Measurements from ENCODE around the gene GMPPA.

GMPPA gene

DNA sequence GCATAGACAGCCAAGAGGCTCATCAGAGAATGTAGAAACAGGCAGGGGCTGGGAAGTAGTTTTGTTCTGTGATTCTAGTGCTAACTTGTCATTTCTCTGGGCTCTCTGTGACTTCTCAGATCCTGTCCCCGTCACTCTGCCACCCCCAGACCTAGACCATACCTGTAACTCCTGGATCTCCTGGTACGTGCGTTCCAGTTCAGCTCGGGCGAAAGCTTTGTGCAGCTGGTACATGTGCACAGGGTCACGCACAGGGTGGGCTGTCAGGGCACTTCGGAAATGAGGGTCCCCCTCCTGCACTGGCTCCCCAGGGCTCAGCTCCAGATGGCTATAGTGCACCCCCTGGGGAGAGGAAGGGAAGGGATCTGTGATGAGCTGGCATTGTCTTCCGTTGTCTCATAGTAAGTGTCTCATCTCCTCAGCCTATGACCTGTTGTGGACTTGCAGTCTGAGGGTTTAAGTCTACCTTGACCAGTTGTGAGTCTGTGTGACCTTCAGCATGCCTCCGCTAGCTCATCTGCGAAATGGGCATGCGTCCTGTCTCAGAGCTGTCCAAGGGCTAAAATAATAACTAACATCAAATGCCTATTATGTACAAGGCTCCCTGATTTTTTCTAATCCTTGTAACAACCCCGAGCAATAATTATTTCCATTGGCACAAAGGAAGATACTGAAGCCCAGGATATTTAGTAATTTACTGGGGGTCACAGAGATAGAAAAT lies 42.3 kb downstream of the GMPPA start:
- no peak for DNase-seq

DNA sequence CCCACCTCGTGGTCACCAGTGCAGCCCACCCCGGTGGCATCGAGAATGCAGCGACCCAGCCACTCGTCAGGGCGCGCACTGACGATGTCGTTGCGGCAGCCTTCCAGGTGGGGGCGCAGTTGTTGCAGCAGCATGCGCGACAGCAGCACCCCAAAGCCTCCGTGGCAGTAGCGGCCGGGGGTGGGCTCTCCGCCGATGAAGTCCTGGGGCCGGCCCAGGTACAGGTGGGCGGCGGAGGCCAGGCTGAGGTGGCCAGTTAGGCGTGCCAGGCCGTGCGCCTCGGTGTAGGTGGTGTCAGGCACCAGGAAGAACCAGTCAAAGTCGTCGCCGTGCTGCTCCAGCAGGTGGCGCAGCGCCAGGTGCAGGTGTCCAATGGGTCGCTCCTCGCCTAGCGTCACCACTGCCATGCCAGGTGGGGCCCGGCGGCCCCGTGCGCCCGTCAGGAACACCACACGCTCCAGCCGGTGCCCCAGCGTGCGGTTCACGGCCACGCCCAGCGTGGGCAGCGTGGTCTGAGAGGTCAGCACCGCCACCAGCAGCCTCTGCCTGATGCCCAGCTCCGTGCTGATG lies 43.0 kb downstream of the GMPPA start:
- peak; percentile 72 to 85 (median 78) for DNase-seq

DNA sequence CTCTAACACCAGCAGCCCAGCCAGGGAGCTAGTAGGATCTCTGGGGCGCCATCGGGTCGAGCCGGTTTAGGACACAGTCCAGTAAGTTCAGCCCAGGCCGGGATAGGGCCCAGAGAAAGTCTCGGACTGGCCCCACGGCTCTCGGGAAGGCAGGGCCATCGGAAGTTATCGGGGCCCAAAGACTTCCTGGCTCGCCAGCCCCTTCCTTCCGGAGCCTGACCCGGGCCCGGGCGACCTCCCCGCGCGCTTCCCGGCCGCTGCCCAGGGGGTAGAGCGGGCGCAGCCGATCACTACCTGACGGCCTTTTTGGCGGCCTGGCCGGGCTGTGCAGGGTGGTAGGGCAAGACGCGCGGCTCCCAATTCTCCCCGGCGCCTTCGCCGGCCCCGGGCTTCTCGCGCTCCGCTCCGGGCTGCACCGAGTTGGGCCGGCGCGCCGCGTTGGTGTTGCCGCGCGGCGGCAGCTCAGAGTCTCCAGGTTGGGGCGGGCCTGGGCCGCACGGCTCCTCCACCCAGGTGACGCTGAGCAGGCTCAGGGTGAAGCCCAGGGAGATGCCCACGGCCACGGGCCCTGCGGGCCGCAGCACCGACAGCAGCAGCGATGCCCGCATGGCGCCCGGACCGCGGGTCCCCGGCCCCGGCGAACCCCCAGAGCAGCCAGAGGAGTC lies 44.4 kb downstream of the GMPPA start:
- DNase-seq: peak in 1 of 3 donors; percentile 40

DNA sequence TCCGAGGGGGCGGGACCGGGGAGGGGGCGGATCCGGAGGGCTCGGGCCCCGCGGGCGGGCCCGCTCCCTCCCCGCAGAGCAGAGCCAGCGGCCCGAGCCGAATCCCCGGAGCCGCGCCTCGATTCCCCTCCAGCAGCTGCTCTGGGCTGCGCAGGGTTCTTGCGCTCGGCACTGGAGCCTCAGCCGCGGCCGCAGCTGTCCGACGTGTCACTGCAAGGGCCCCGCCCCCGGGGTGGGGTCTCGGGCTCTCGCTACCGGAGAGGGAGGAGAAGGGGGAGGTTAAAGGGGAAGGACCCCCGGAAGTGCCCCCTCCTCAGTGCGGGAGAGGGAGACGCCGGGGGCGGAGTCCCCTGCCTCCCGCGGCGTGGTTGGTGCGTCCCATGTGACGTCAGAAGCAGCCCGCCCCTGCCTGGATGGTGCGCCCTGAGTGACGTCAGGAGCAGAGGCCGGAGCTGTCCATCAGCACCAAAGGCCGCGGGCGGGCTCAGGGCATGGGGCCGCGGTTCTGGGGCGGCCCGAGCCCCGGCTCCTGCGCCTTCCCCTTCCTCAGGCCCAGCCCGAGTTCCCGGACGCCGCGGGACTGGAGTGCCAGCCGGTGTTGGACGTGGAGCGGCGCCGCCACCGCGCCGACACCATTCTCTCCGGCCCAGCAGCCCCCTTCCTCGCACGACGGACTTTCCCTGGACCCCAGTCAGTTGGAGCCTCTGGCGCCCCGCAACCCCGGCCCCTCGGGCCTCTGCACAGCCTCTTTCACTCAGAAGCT lies 45.1 kb downstream of the GMPPA start, which contains the start of the genes CHPF and TMEM198:
Gene CHPF, minus strand, starts transcription at position 214 of the 763 bp plus-strand sequence. CDS start 271 bp downstream, outside the sequence.
Gene TMEM198, plus strand, starts transcription at position 433 of the 763 bp plus-strand sequence. CDS start 700 bp downstream, outside the sequence.
- peak; percentile 93 to 96 (median 96) for DNase-seq

DNA sequence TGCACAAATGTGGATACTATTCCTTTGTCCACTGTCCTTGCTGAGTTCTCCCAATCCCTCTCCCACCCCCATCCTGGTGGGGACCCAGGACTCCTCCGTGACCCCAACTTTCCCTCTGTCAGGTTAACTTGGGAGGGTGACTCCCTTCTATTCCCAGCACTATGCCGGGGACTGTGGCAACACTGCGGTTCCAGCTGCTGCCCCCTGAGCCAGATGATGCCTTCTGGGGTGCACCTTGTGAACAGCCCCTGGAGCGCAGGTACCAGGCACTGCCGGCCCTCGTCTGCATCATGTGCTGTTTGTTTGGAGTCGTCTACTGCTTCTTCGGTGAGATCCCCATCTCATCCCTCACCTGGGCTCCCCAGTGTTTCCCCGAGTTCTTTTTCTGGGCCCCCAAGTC lies 45.9 kb downstream of the GMPPA start:
- DNase-seq: no peak

DNA sequence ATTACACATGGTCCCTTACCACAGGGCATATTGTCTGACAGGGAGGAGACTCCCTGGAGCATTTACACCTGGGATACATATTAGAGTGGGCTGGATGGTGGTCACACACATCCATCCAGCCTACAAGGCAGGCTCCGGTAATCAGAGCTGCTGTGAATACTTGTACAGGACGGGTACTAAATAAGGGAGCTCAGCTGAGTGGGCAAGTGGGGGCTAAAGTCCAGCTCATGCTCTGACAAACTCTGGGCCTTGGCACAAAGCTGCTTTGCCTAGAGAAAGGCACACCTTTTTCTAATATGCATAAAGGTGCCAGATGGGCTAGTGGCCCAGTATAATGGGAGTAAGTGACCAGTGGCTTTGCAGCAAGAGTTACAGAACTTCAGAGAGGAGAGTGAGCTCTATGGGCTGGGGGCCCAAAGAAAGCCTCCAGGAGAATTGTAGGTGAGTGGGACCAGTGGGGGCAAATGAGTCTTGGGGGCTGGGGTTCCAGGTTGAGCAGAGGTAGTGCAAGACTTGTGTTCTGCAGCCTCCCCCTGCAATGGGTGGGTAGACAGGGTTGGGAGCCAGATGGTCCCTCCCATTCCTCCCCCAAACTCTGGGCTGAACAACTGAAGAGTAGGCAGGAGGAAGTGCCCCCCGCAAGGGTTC lies 46.7 kb downstream of the GMPPA start:
- DNase-seq: no peak

DNA sequence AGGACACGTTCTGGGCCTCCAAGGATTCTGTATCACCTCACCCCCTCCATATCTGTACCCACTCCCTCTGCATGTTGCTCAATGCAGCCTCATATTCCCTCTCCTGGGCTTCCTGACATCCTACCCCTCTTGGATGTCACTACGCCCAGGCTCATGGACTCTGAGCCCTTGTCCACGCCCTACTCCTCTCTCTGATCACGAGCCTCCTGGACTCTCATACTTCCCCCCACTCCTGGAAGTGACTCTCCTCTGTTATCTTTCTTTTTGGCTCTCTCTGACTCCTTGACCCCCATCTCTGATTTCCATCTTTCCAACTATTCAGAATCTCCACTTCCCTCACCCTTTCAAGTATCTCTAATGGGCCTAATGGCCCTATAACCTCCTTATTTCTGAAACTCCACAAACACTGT lies 47.3 kb downstream of the GMPPA start:
- no peak for DNase-seq

DNA sequence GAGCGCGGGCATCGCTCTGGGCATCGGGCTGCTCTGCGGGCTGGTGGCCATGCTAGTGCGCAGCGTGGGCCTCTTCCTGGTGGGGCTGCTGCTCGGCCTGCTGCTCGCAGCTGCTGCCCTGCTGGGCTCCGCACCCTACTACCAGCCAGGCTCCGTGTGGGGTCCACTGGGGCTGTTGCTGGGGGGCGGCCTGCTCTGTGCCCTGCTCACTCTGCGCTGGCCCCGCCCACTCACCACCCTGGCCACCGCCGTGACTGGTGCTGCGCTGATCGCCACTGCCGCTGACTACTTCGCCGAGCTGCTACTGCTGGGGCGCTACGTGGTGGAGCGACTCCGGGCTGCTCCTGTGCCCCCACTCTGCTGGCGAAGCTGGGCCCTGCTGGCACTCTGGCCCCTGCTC lies 48.9 kb downstream of the GMPPA start:
- no peak for DNase-seq

DNA sequence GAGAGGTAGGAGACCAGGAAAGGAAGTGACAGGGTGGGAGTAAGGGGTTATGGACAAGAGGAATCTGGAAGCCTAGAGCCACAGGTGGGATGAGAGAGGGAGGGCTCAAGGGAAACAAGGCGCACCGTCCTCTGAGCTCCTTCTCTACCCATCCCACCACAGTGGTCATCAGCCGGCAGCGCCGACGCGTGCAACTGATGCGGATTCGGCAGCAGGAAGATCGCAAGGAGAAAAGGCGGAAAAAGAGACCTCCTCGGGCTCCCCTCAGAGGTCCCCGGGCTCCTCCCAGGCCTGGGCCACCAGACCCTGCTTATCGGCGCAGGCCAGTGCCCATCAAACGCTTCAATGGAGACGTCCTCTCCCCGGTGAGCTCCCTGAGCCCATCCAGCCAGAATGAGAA lies 50.3 kb downstream of the GMPPA start:
- no peak for DNase-seq

DNA sequence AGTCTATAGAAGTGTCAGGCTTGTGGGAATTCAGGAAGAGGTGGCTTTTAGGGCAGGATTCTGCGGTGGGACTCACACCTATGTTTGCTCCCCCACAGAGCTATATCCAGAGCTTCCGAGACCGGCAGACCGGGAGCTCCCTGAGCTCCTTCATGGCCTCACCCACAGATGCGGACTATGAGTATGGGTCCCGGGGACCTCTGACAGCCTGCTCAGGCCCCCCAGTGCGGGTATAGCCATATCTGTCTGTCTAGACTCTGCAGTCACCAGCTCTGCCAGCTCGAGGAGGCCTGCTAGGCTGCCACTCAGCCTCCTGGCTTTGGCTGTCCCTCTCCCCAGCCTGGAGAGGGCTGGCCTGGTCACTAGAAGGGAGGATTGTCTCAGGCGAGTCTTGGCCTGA lies 50.9 kb downstream of the GMPPA start:
- no peak for DNase-seq

DNA sequence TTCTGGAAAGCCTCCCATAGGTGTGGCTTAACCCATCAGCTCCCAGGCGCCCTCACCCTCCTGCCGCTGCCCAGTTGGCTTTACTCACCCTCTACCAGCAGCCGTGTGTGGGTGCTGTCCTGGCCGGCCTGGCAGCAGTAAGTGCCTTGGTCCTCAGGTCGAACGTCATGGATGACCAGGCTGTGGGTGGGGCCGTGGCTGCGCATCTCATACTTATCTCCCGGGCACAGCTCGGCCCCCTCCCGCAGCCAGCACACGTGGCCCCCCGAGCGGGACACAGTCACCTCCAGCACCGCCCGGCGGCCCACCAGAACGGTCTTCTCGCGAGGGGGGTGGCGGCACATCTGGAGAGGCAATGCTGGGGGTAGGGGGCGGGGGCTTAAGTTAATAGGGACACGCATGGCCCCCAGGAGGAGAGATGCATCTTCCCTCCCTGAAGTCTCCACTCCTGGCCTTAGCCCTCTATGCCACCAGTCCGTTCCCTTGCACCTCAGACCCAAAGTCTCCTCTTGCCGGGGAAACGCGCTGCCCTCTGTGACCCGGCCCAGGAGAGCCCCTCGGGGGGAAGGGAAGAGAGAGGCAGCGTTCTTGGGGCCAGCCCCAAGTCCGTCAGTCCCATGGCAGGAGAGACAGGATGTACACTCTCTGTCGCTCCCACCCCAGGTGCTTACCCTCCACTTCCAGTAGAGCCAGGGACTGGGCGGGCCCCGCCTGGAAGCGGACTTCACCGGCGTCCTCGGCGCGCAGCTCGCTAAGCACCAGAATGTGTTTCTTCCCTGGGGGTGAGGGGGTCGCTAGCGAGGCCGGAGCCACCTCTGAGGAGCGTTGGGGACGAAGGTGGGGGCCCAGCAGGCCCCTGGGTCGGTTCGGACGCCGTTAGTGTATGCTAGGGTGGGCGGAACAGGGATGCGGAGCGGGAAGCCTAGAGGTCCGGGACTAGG lies 53.0 kb downstream of the GMPPA start:
- DNase-seq: peak; percentile 33 to 41 (median 34)

DNA sequence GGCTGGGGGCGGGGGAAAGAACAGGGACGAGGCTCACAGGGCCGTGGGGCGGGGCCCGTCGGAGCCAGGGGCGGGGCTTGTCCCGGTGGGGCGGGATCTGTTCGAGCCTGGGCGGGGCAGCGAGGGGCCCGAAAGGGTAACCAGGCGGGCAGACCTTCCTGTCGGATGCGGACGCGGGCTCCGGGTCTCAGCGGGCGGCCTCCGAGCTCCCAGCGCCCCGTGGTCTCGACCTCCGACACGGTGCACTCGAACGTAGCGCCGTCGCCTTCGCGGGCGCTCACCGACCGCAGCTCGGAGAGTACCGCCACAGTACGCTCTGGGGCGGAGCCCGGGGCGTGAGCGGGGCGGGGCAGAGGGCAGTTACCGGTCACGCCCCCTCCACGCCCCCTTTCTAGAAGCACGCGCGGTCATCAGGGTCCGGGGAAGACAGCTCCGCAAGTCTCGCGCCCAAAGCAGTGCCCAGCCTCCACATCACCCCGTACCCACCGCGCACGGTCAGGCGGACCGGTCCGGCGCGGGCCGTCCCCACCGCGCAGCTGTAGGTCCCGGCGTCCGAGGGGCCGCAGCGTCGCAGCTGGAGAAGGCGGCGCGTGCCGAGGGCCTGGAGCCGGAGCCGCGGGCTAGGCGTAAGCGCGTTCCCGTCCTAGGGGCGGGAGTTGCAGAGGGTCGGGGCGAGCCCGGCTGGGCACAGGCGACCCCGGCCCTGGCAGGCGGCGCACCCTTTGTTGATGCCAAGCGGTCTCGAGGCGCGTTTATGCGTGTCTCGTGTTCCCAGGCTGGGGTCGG lies 53.9 kb downstream of the GMPPA start:
- DNase-seq: peak; percentile 84 to 95 (median 91)

DNA sequence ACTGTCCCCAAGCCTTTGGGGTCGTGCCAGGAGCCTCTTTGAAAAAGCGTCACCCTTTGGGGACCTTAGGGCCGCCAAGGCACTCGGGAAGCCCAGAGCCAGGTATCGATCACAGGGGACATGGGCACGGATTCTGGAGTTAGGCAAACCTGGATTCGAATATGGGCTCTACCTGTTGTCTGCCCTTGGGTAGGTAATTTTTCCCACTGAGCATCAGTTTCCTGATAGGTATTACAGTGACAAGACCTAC lies 54.4 kb downstream of the GMPPA start:
- DNase-seq: no peak

DNA sequence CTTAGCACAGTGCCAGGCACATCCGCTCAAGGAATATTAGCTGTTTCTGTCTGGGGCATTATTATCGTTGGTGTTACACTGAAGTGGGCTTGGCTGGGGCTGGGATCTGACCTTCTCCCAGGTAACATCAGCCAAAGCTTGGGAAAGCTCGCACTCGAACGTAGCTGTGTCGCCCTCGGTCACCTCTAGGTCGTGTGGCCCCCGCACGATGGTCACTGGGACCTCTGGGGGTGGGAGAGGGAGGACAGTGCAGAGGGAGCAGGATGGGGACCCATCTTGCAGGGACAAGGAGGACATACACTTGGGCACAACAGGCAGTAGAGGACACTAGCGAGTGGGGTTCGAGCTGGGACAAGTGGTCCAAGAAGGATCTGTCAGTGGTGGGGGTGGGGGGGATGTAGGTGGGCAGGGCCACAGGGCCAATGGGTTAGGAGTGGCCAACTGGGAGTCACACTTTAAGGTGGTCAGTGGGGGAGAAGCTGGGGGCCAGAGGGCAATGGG lies 54.8 kb downstream of the GMPPA start:
- DNase-seq: no peak

DNA sequence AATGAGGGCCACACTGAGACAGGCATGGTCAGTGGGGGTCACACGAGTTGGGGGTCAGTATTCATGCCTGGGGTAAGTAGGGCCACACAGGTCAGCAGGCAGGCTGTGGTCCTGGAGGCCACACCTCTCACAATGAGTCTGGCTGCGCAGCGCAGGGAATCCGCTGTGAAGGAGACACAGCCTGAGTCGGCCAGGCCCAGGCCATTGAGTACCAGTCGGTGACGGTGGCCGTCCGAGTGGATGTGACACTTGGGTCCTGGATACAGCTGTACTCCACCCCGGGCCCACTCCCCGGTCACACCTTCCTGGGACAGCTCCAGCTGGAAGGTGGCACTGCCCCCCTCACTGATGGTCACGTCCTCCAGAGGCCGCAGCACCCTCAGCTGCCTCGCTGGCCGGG lies 55.7 kb downstream of the GMPPA start:
- no peak for DNase-seq

DNA sequence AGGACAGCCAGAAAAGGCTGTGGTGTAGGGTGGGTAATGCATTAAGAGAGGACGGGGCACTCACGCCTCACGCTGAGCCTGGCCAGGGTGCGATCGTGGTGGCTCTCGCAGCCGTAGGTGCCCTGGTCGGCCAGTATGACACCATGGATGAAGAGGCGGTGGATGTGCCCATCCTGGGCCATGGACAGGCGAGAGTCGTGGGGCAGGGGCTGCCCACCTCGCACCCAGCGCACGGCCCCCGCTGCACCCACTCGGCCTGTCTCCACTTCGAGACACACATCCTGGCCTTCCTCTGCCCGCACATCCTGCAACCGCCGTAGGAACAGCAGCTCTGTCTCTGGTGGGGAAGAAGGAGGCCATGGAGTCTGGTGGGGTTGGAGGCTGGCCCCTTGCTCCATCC lies 57.3 kb downstream of the GMPPA start:
- no peak for DNase-seq

DNA sequence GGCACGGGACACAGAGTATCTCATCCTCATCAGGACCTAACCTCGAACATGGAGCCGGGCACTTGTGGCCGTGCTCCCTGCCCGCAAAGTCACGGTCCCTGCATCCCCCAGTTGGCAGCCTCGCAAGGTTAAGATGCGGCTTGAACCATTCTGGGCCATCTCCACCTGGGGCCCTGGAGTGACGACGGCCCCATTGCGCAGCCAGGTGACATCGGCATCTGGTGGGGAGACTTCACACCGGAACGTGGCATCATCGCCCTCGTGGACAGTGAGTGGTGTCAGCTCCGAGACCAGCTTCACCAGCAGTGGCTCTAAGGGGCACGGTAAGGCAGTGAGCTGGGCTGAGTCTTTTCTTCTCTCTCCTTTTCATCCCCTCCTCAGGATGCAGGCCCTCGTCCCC lies 57.7 kb downstream of the GMPPA start:
- DNase-seq: no peak
